Ectodermal cell (in vitro differentiated cells): ENCODE results near the gene ZNF331.

Source experiments
- H3K27ac ChIP-seq: 2 replicates; pipeline ENCODE4 v1.7.0; 2013; ENCODE audit warnings: mild to moderate bottlenecking, low read depth, low read length; ENCODE audit not compliant: insufficient read depth, poor library complexity, severe bottlenecking
- H3K27me3 ChIP-seq: 2 replicates; pipeline ENCODE4 v1.7.0; 2013; ENCODE audit warnings: mild to moderate bottlenecking, low read length; ENCODE audit not compliant: insufficient read depth, control insufficient read depth, poor library complexity, severe bottlenecking
- H3K36me3 ChIP-seq: one replicate; pipeline ENCODE4 v1.7.0; 2013; ENCODE audit warnings: low read length; ENCODE audit not compliant: control insufficient read depth, insufficient read depth
- H3K4me1 ChIP-seq: one replicate; pipeline ENCODE4 v1.7.0; 2013; ENCODE audit warnings: low read length; ENCODE audit not compliant: control insufficient read depth, insufficient read depth
- H3K4me3 ChIP-seq: 2 replicates; pipeline ENCODE4 v1.7.0; 2013; ENCODE audit warnings: low read depth, low read length, control low read depth; ENCODE audit not compliant: insufficient read depth
- H3K9me3 ChIP-seq: 2 replicates; pipeline ENCODE4 v1.7.0; 2013; ENCODE audit warnings: mild to moderate bottlenecking, low read length, moderate library complexity; ENCODE audit not compliant: control insufficient read depth
- WGBS, 2 experiments: methylation state at CpG; one replicate each; pipeline ENCODE4 v1.1.7; 2013; ENCODE audit warnings: missing lambda C conversion rate in 2 of 2; 5-methylcytosine and 5-hydroxymethylcytosine counted together

ZNF331 gene

GRCh38 chr19:53626486-53626885, 88.5 kb downstream of the ZNF331 start:
- no peaks in the 10 kb centered on the region for H3K9me3 ChIP-seq
- no peaks in the 10 kb centered on the region for H3K36me3 ChIP-seq
- WGBS, 2 experiments = 93 to 96% methylated on average over 9 of the region's 9 CpGs
- no peak overlapping the region for H3K4me3 ChIP-seq
- H3K4me1 ChIP-seq = no peaks in the 10 kb centered on the region
- H3K27me3 ChIP-seq = no peaks in the 10 kb centered on the region
- H3K27ac ChIP-seq = no peak overlapping the region

GRCh38 chr19:53626976-53627375, 89.0 kb downstream of the ZNF331 start:
- Histone ChIP-seq H3K9me3 (no peaks in the 10 kb centered on the region), H3K36me3 (no peaks in the 10 kb centered on the region), H3K27ac (no peak overlapping the region), H3K4me1 (no peaks in the 10 kb centered on the region), H3K27me3 (no peaks in the 10 kb centered on the region), H3K4me3 (no peak overlapping the region)
- 94 to 95% methylated on average over 6 of the region's 6 CpGs for WGBS, 2 experiments
